Liver (tissue), 9 donors: Measurements from ENCODE around the gene SLC30A9. TPM values are rescaled to one million over a fixed set of nuclear protein-coding genes. Genes with fewer than 3 reads are reported as not detected.
A peak's percentile ranks its signal among the peaks of the same experiment; 100 is the strongest.

ENCODE experiments used
- DNase-seq: peaks from one replicate; pipeline ENCODE4 v3.0.0-alpha.2; 2017; ENCODE audit warnings: low spot score
- H3K27ac ChIP-seq, 2 donors: one replicate each; pipeline ENCODE4 v1.7.0; 2013; ENCODE audit warnings: inconsistent platforms in 2 of 2, low read length in 2 of 2, control low read depth in 1 of 2, low read depth in 1 of 2, mild to moderate bottlenecking in 1 of 2
- H3K27me3 ChIP-seq, 4 donors: one replicate each; pipeline versions ENCODE4 v1.6.1 to v1.7.0; 2013; ENCODE audit warnings: low read length in 3 of 4, inconsistent platforms in 1 of 4, mild to moderate bottlenecking in 1 of 4, moderate library complexity in 1 of 4; ENCODE audit not compliant: control insufficient read depth in 4 of 4, insufficient read depth in 4 of 4
- H3K36me3 ChIP-seq, 4 donors: one replicate each; pipeline versions ENCODE4 v1.6.1 to v1.7.0; 2013; ENCODE audit warnings: low read length in 3 of 4, mild to moderate bottlenecking in 3 of 4, low read depth in 1 of 4, moderate library complexity in 1 of 4; ENCODE audit not compliant: control insufficient read depth in 4 of 4, insufficient read depth in 3 of 4
- H3K4me1 ChIP-seq, 4 donors: one replicate each; pipeline versions ENCODE4 v1.6.1 to v1.7.0; 2013; ENCODE audit warnings: low read length in 3 of 4, mild to moderate bottlenecking in 3 of 4, moderate library complexity in 1 of 4; ENCODE audit not compliant: control insufficient read depth in 4 of 4, insufficient read depth in 4 of 4
- H3K4me3 ChIP-seq, 3 donors: one replicate each; pipeline versions ENCODE4 v1.6.1 to v1.7.0; 2013; ENCODE audit warnings: low read length in 3 of 3, control low read depth in 1 of 3, low read depth in 1 of 3, mild to moderate bottlenecking in 1 of 3
- H3K9ac ChIP-seq, 2 donors: one replicate each; pipeline ENCODE4 v1.7.0; 2013; ENCODE audit warnings: low read length in 2 of 2, mild to moderate bottlenecking in 2 of 2, moderate library complexity in 2 of 2, control low read depth in 1 of 2, low read depth in 1 of 2
- H3K9me3 ChIP-seq, 4 donors: one replicate each; pipeline versions ENCODE4 v1.6.1 to v1.7.0; 2013; ENCODE audit warnings: low read length in 3 of 4; ENCODE audit not compliant: control insufficient read depth in 4 of 4
- EGR1 ChIP-seq, 2 donors: IDR thresholded peaks; 2 replicates each; pipeline ENCODE4 v1.6.1; 2016 to 2018; ENCODE audit warnings: antibody characterized with exemption in 2 of 2, low read depth in 2 of 2
- FOXA1 ChIP-seq: IDR thresholded peaks from 2 replicates; pipeline ENCODE4 v1.6.1; 2016; ENCODE audit warnings: antibody characterized with exemption
- FOXA2 ChIP-seq: IDR thresholded peaks from 2 replicates; pipeline ENCODE4 v1.6.1; 2016; ENCODE audit warnings: antibody characterized with exemption
- GABPA ChIP-seq, 2 donors: IDR thresholded peaks in 1 of 2; conservative IDR thresholded peaks in 1 of 2; 2 replicates each; pipeline ENCODE4 v1.6.1; 2016; ENCODE audit warnings: antibody characterized with exemption in 2 of 2, mild to moderate bottlenecking in 1 of 2, moderate library complexity in 1 of 2
- HNF4A ChIP-seq, 2 donors: conservative IDR thresholded peaks; 2 replicates each; pipeline ENCODE4 v1.6.1; 2016; ENCODE audit warnings: antibody characterized with exemption in 2 of 2, mild to moderate bottlenecking in 2 of 2
- HNF4G ChIP-seq: IDR thresholded peaks from 2 replicates; pipeline ENCODE4 v1.6.1; 2016; ENCODE audit warnings: antibody characterized with exemption
- NR2F2 ChIP-seq: IDR thresholded peaks from 2 replicates; pipeline ENCODE4 v1.6.1; 2016; ENCODE audit warnings: antibody characterized with exemption
- RAD21 ChIP-seq, 2 donors: IDR thresholded peaks; 2 replicates each; pipeline ENCODE4 v1.6.1; 2016; ENCODE audit warnings: antibody characterized with exemption in 2 of 2, mild to moderate bottlenecking in 2 of 2
- RXRA ChIP-seq, 2 donors: IDR thresholded peaks; 2 replicates each; pipeline ENCODE4 v1.6.1; 2017 to 2018; ENCODE audit warnings: antibody characterized with exemption in 2 of 2, mild to moderate bottlenecking in 1 of 2
- SP1 ChIP-seq: IDR thresholded peaks from 2 replicates; pipeline ENCODE4 v1.6.1; 2018; ENCODE audit warnings: antibody characterized with exemption, mild to moderate bottlenecking
- YY1 ChIP-seq: IDR thresholded peaks from 2 replicates; pipeline ENCODE4 v1.6.1; 2016; ENCODE audit warnings: antibody characterized with exemption, mild to moderate bottlenecking
- WGBS: extraction: QIAGEN DNeasy Blood & Tissue Kit; methylation state at CpG from one replicate; pipeline ENCODE4 v1.1.7; 2013; 5-methylcytosine and 5-hydroxymethylcytosine counted together
- polyA plus RNA-seq, 2 donors: library from polyadenylated mRNA; stranded (reverse) in 1 of 2; unstranded in 1 of 2; fragments of 200-250 nt in 1 of 2; fragments of >200 nt in 1 of 2; fragmentation: Nextera tagmentation in 1 of 2; extraction: Ambion mirVana in 1 of 2; gene quantifications; one replicate each; pipeline versions ENCODE4 v1.2.1 to v1.2.3, GENCODE V29; 2013 to 2015
- total RNA-seq, 2 donors: library from RNA; depleted of rRNA; stranded (reverse); fragments of >200 nt; gene quantifications; one replicate each; pipeline ENCODE4 v1.2.3, GENCODE V29; 2014
- TF ChIP-seq, protein P1 (sequence below): IDR thresholded peaks from 2 replicates; pipeline ENCODE4 v1.6.1; 2016; ENCODE audit warnings: antibody characterized with exemption, mild to moderate bottlenecking
- TF ChIP-seq, protein P2 (sequence below): IDR thresholded peaks from 2 replicates; pipeline ENCODE4 v1.6.1; 2016; ENCODE audit warnings: antibody characterized with exemption
- TF ChIP-seq, protein P3 (sequence below): fragments of 150-350 bp; IDR thresholded peaks from 2 replicates; pipeline ENCODE4 v1.5.1; 2017; ENCODE audit warnings: improper control_type of control experiment, low read depth, low read length; ENCODE audit not compliant: missing input control
- TF ChIP-seq, protein P4 (sequence below): IDR thresholded peaks from 2 replicates; pipeline ENCODE4 v1.6.1; 2016; ENCODE audit warnings: antibody characterized with exemption
- TF ChIP-seq, protein P5 (sequence below): IDR thresholded peaks from 2 replicates; pipeline ENCODE4 v1.6.1; 2016; ENCODE audit warnings: antibody characterized with exemption
- donor health status: healthy.
- donor health status: healthy.
- donor health status: healthy.
- donor health status: healthy.
- donor health status: healthy.

Gene SLC30A9
- total and polyA plus RNA-seq, 4 donors: 13.5 to 31.0 (median 22.2) TPM

DNA sequence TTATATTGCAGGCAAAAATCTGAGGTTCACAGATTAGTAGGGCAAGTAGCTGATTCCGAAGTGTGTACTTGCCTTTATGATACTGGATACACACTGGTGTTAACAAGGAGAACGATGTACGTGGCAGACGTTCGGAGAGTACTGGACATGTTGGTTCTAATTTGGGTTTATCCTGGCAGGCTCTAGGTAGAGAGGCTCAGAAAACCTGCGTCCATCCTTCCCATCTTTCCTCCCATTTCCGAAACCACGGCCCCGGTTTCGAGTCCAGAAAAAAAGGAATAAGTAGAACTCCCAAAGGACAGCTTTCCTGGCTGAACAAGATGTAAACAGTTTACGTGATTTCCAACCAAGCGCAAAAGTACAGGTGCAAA lies 351 bp upstream of the SLC30A9 start:
- 2% methylated on average over 12 of the region's 12 CpGs for WGBS
- H3K9ac ChIP-seq: peak overlapping the region in 1 of 2 donors; percentile 58
- peak overlapping the region; percentile 88 to 98 (median 93) for H3K4me3 ChIP-seq
- no peak for TF ChIP-seq FOXA1
- no peak for TF ChIP-seq RAD21 (IDR thresholded peaks at IDR 0.05)
- no peak for TF ChIP-seq HNF4A (conservative IDR thresholded peaks at IDR 0.05)
- TF ChIP-seq RXRA (IDR thresholded peaks at IDR 0.05): no peak
- TF ChIP-seq HNF4G: no peak
- no peak for TF ChIP-seq SP1
- DNase-seq: no peak
- peaks cover 2 to 23% (median 16%) of the 10 kb centered on the region in 4 donors for H3K4me1 ChIP-seq
- no peaks in the 10 kb centered on the region for H3K9me3 ChIP-seq
- no peaks in the 10 kb centered on the region for H3K36me3 ChIP-seq
- no peaks in the 10 kb centered on the region for H3K27me3 ChIP-seq
- peak overlapping the region in 1 of 2 donors; percentile 71 for H3K27ac ChIP-seq

DNA sequence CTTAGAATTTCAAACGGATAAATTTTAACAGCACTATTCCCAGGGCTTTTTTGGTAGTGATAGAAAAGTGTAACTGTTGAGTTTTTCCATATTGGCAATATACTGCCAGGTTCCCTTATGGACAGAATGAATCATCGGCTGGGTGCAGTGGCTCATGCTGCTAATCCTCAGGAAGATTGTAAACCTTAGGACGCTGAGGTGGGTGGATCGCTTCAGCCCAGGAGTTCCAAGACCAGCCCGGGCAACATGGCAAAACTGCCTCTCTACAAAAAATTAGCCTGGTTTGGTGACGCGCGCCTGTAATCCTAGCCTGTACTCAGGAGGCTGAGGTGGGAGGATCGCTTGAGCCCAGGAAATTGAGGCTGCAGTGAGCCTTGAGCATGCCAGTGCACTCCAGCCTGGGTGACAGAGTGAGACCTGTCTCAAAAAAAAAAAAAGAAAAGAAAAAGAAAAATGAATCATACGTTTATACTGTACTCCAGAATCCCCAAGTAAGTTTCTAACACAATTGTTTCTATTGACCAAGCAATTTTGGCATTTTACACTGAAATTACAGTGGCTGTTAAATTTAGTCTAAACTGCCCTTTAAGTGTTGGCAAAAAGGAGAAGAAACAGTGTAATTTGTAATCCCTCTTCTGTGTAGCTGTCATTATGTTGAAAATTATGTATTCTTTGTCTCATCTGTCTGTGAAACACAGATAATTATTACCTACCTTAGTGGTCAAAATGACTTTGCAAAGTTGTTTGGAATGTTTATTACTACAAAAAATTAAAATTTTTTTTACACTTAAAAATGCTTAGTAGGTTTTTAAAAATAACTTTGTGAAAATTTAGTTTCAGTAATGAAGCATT lies 1.8 kb downstream of the SLC30A9 start:
- TF ChIP-seq GABPA (IDR thresholded peaks at IDR 0.05 in 1 of 2, conservative IDR thresholded peaks at IDR 0.05 in 1 of 2) (no peak), EGR1 (IDR thresholded peaks at IDR 0.05; ENCODE audit: low read depth in 2 of 2) (no peak), YY1 (no peak), RXRA (IDR thresholded peaks at IDR 0.05) (no peak), FOXA2 (no peak), NR2F2 (no peak), SP1 (no peak), FOXA1 (no peak), HNF4A (conservative IDR thresholded peaks at IDR 0.05) (no peak)
- TF ChIP-seq, protein P1, sequence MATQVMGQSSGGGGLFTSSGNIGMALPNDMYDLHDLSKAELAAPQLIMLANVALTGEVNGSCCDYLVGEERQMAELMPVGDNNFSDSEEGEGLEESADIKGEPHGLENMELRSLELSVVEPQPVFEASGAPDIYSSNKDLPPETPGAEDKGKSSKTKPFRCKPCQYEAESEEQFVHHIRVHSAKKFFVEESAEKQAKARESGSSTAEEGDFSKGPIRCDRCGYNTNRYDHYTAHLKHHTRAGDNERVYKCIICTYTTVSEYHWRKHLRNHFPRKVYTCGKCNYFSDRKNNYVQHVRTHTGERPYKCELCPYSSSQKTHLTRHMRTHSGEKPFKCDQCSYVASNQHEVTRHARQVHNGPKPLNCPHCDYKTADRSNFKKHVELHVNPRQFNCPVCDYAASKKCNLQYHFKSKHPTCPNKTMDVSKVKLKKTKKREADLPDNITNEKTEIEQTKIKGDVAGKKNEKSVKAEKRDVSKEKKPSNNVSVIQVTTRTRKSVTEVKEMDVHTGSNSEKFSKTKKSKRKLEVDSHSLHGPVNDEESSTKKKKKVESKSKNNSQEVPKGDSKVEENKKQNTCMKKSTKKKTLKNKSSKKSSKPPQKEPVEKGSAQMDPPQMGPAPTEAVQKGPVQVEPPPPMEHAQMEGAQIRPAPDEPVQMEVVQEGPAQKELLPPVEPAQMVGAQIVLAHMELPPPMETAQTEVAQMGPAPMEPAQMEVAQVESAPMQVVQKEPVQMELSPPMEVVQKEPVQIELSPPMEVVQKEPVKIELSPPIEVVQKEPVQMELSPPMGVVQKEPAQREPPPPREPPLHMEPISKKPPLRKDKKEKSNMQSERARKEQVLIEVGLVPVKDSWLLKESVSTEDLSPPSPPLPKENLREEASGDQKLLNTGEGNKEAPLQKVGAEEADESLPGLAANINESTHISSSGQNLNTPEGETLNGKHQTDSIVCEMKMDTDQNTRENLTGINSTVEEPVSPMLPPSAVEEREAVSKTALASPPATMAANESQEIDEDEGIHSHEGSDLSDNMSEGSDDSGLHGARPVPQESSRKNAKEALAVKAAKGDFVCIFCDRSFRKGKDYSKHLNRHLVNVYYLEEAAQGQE: no peak
- TF ChIP-seq, protein P2, sequence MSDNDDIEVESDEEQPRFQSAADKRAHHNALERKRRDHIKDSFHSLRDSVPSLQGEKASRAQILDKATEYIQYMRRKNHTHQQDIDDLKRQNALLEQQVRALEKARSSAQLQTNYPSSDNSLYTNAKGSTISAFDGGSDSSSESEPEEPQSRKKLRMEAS: no peak
- TF ChIP-seq, protein P3, sequence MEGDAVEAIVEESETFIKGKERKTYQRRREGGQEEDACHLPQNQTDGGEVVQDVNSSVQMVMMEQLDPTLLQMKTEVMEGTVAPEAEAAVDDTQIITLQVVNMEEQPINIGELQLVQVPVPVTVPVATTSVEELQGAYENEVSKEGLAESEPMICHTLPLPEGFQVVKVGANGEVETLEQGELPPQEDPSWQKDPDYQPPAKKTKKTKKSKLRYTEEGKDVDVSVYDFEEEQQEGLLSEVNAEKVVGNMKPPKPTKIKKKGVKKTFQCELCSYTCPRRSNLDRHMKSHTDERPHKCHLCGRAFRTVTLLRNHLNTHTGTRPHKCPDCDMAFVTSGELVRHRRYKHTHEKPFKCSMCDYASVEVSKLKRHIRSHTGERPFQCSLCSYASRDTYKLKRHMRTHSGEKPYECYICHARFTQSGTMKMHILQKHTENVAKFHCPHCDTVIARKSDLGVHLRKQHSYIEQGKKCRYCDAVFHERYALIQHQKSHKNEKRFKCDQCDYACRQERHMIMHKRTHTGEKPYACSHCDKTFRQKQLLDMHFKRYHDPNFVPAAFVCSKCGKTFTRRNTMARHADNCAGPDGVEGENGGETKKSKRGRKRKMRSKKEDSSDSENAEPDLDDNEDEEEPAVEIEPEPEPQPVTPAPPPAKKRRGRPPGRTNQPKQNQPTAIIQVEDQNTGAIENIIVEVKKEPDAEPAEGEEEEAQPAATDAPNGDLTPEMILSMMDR: no peak
- TF ChIP-seq, protein P4, sequence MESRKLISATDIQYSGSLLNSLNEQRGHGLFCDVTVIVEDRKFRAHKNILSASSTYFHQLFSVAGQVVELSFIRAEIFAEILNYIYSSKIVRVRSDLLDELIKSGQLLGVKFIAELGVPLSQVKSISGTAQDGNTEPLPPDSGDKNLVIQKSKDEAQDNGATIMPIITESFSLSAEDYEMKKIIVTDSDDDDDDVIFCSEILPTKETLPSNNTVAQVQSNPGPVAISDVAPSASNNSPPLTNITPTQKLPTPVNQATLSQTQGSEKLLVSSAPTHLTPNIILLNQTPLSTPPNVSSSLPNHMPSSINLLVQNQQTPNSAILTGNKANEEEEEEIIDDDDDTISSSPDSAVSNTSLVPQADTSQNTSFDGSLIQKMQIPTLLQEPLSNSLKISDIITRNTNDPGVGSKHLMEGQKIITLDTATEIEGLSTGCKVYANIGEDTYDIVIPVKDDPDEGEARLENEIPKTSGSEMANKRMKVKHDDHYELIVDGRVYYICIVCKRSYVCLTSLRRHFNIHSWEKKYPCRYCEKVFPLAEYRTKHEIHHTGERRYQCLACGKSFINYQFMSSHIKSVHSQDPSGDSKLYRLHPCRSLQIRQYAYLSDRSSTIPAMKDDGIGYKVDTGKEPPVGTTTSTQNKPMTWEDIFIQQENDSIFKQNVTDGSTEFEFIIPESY: no peak
- TF ChIP-seq, protein P5, sequence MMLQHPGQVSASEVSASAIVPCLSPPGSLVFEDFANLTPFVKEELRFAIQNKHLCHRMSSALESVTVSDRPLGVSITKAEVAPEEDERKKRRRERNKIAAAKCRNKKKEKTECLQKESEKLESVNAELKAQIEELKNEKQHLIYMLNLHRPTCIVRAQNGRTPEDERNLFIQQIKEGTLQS: no peak
- Histone ChIP-seq H3K4me3 (no peak overlapping the region), H3K36me3 (no peaks in the 10 kb centered on the region), H3K27ac (no peak overlapping the region), H3K4me1 (peaks cover 2 to 23% (median 16%) of the 10 kb centered on the region in 4 donors), H3K9ac (peak overlapping the region in 1 of 2 donors; percentile 46), H3K9me3 (no peaks in the 10 kb centered on the region), H3K27me3 (no peaks in the 10 kb centered on the region)
- DNase-seq: no peak
- WGBS: 94% methylated on average over 10 of the region's 10 CpGs
